Duodenal mucosa (tissue), 2 donors: ENCODE measurements around the gene GAL.

ENCODE experiments used
- H3K27ac ChIP-seq: one replicate; pipeline ENCODE4 v1.7.0; 2013; ENCODE audit warnings: low read depth, low read length
- H3K27me3 ChIP-seq, 2 donors: one replicate each; pipeline ENCODE4 v1.7.0; 2013; ENCODE audit warnings: low read length in 2 of 2, control low read depth in 1 of 2; ENCODE audit not compliant: insufficient read depth in 2 of 2, control insufficient read depth in 1 of 2
- H3K36me3 ChIP-seq, 2 donors: one replicate each; pipeline ENCODE4 v1.7.0; 2013; ENCODE audit warnings: low read length in 2 of 2, control low read depth in 1 of 2; ENCODE audit not compliant: insufficient read depth in 2 of 2, control insufficient read depth in 1 of 2
- H3K4me1 ChIP-seq, 2 donors: one replicate each; pipeline ENCODE4 v1.7.0; 2013; ENCODE audit warnings: low read length in 2 of 2, control low read depth in 1 of 2; ENCODE audit not compliant: insufficient read depth in 2 of 2, control insufficient read depth in 1 of 2
- H3K4me3 ChIP-seq, 2 donors: one replicate each; pipeline ENCODE4 v1.7.0; 2013; ENCODE audit warnings: low read length in 2 of 2, low read depth in 1 of 2
- H3K9ac ChIP-seq, 2 donors: one replicate each; pipeline ENCODE4 v1.7.0; 2013; ENCODE audit warnings: low read length in 2 of 2, low read depth in 1 of 2
- H3K9me3 ChIP-seq, 2 donors: one replicate each; pipeline ENCODE4 v1.7.0; 2013; ENCODE audit warnings: low read length in 2 of 2, control low read depth in 1 of 2; ENCODE audit not compliant: control insufficient read depth in 1 of 2

The GAL gene

GRCh38 chr11:68704887-68705286 is 20.5 kb downstream of the GAL start:
- no peak overlapping the region for H3K27ac ChIP-seq
- H3K36me3 ChIP-seq, result no peaks in the 10 kb centered on the region
- H3K9me3 ChIP-seq, result no peaks in the 10 kb centered on the region
- H3K27me3 ChIP-seq, result no peaks in the 10 kb centered on the region
- no peak overlapping the region for H3K4me3 ChIP-seq
- no peak overlapping the region for H3K9ac ChIP-seq
- H3K4me1 ChIP-seq, result no peaks in the 10 kb centered on the region

- no peaks in the 10 kb centered on the region for H3K36me3 ChIP-seq
- H3K4me3 ChIP-seq, result no peak overlapping the region
- no peaks in the 10 kb centered on the region for H3K9me3 ChIP-seq
- no peaks in the 10 kb centered on the region for H3K27me3 ChIP-seq
- H3K27ac ChIP-seq, result no peak overlapping the region
- no peak overlapping the region for H3K9ac ChIP-seq
- no peaks in the 10 kb centered on the region for H3K4me1 ChIP-seq
Measured at GRCh38 chr11:68707527-68707926, 23.2 kb downstream of the GAL start.

- Histone ChIP-seq H3K9me3 (no peaks in the 10 kb centered on the region), H3K4me1 (no peaks in the 10 kb centered on the region)
Measured at GRCh38 chr11:68709062-68709461, 24.7 kb downstream of the GAL start.

GRCh38 chr11:68710409-68710808 is 26.1 kb downstream of the GAL start:
- H3K9me3 ChIP-seq, result no peaks in the 10 kb centered on the region
- H3K36me3 ChIP-seq, result no peaks in the 10 kb centered on the region
- no peaks in the 10 kb centered on the region for H3K27me3 ChIP-seq
- no peak overlapping the region for H3K27ac ChIP-seq
- H3K9ac ChIP-seq, result no peak overlapping the region
- H3K4me3 ChIP-seq, result no peak overlapping the region
- no peaks in the 10 kb centered on the region for H3K4me1 ChIP-seq

More at GRCh38 chr11:68709062-68709461, 24.7 kb downstream of the GAL start:
- no peaks in the 10 kb centered on the region for H3K27me3 ChIP-seq
- no peaks in the 10 kb centered on the region for H3K36me3 ChIP-seq
- no peak overlapping the region for H3K27ac ChIP-seq
- H3K4me3 ChIP-seq, result no peak overlapping the region
- H3K9ac ChIP-seq, result no peak overlapping the region

- Histone ChIP-seq H3K27ac (no peak overlapping the region), H3K4me1 (no peaks in the 10 kb centered on the region), H3K9ac (no peak overlapping the region), H3K9me3 (no peaks in the 10 kb centered on the region), H3K4me3 (no peak overlapping the region), H3K27me3 (no peaks in the 10 kb centered on the region), H3K36me3 (no peaks in the 10 kb centered on the region)
Measured at GRCh38 chr11:68711114-68711513, 26.8 kb downstream of the GAL start.

- no peak overlapping the region for H3K4me3 ChIP-seq
- no peaks in the 10 kb centered on the region for H3K4me1 ChIP-seq
- no peaks in the 10 kb centered on the region for H3K36me3 ChIP-seq
- no peak overlapping the region for H3K27ac ChIP-seq
- no peak overlapping the region for H3K9ac ChIP-seq
- no peaks in the 10 kb centered on the region for H3K27me3 ChIP-seq
- no peaks in the 10 kb centered on the region for H3K9me3 ChIP-seq
Measured at GRCh38 chr11:68714060-68714856, 29.9 kb downstream of the GAL start.

- Histone ChIP-seq H3K36me3 (no peaks in the 10 kb centered on the region), H3K27me3 (no peaks in the 10 kb centered on the region), H3K4me1 (no peaks in the 10 kb centered on the region)
Measured at GRCh38 chr11:68715456-68716122, 31.2 kb downstream of the GAL start.

GRCh38 chr11:68721075-68721474 is 36.7 kb downstream of the GAL start:
- peaks cover 0 to 4% of the 10 kb centered on the region in 2 donors for H3K9me3 ChIP-seq
- no peak overlapping the region for H3K4me3 ChIP-seq
- no peaks in the 10 kb centered on the region for H3K27me3 ChIP-seq
- H3K4me1 ChIP-seq, result no peaks in the 10 kb centered on the region
- H3K36me3 ChIP-seq, result no peaks in the 10 kb centered on the region
- H3K27ac ChIP-seq, result no peak overlapping the region
- H3K9ac ChIP-seq, result no peak overlapping the region

More at GRCh38 chr11:68715456-68716122, 31.2 kb downstream of the GAL start:
- H3K9me3 ChIP-seq, result peaks cover 0 to 4% of the 10 kb centered on the region in 2 donors
- no peak overlapping the region for H3K27ac ChIP-seq
- H3K4me3 ChIP-seq, result no peak overlapping the region
- no peak overlapping the region for H3K9ac ChIP-seq

- no peak overlapping the region for H3K4me3 ChIP-seq
- H3K4me1 ChIP-seq, result no peaks in the 10 kb centered on the region
- no peaks in the 10 kb centered on the region for H3K36me3 ChIP-seq
- H3K9me3 ChIP-seq, result peaks cover 0 to 4% of the 10 kb centered on the region in 2 donors
- no peak overlapping the region for H3K27ac ChIP-seq
- no peaks in the 10 kb centered on the region for H3K27me3 ChIP-seq
- no peak overlapping the region for H3K9ac ChIP-seq
Measured at GRCh38 chr11:68722143-68722542, 37.8 kb downstream of the GAL start.

- no peak overlapping the region for H3K27ac ChIP-seq
- H3K36me3 ChIP-seq, result no peaks in the 10 kb centered on the region
- H3K4me1 ChIP-seq, result no peaks in the 10 kb centered on the region
- H3K9me3 ChIP-seq, result peaks cover 0 to 4% of the 10 kb centered on the region in 2 donors
- no peaks in the 10 kb centered on the region for H3K27me3 ChIP-seq
- no peak overlapping the region for H3K4me3 ChIP-seq
- H3K9ac ChIP-seq, result no peak overlapping the region
Measured at GRCh38 chr11:68724293-68724692, 39.9 kb downstream of the GAL start.
